NCI-H128 (cell line): ENCODE results near the gene DCTN2.
"Not testable (repeated sequence)": the region's sequence is repeated elsewhere in the genome, so short reads cannot be mapped to it uniquely, and the experiment has no call there.

ENCODE experiments used
- DNase-seq: peaks from one replicate; lab custom pipeline; 2025; ENCODE audit not compliant: unreplicated experiment; lab: John Stamatoyannopoulos, UW

DCTN2 gene

GRCh38 chr12:57529831-57530230 lies 17.2 kb downstream of the DCTN2 start:
- DNase-seq = no peak

- no peak for DNase-seq
These were observed 18.0 kb downstream of the DCTN2 start for GRCh38 chr12:57528831-57529555.

GRCh38 chr12:57528176-57528575 lies 18.8 kb downstream of the DCTN2 start:
- no peak for DNase-seq

GRCh38 chr12:57527184-57527583 lies 19.8 kb downstream of the DCTN2 start:
- DNase-seq = no peak

GRCh38 chr12:57526477-57527126 lies 20.4 kb downstream of the DCTN2 start:
- DNase-seq = no peak

GRCh38 chr12:57525615-57526383 lies 21.2 kb downstream of the DCTN2 start:
- DNase-seq = no peak

GRCh38 chr12:57524814-57525614 lies 22.0 kb downstream of the DCTN2 start:
- no peak for DNase-seq

GRCh38 chr12:57523706-57524614 lies 23.0 kb downstream of the DCTN2 start:
- DNase-seq = no peak

GRCh38 chr12:57522887-57523705 lies 23.9 kb downstream of the DCTN2 start:
- no peak for DNase-seq

GRCh38 chr12:57522011-57522886 lies 24.7 kb downstream of the DCTN2 start, which contains the start of gene MBD6:
MBD6 (plus strand) TSS chr12:57522824; CDS start chr12:57524304, 1,480 bp downstream.
- peak; percentile 71 for DNase-seq

- DNase-seq = no peak
These were observed 25.4 kb downstream of the DCTN2 start for GRCh38 chr12:57521525-57522010.

GRCh38 chr12:57520053-57520818 lies 26.8 kb downstream of the DCTN2 start, which contains the start of gene DDIT3:
DDIT3 (minus strand) TSS chr12:57520514; CDS start chr12:57517406, 3,108 bp downstream.
- peak; percentile 98 for DNase-seq

- DNase-seq = no peak
These were observed 27.3 kb downstream of the DCTN2 start for GRCh38 chr12:57519796-57520052.

GRCh38 chr12:57518920-57519795 lies 27.8 kb downstream of the DCTN2 start:
- DNase-seq = no peak

- no peak for DNase-seq
These were observed 28.6 kb downstream of the DCTN2 start for GRCh38 chr12:57518176-57518919.

GRCh38 chr12:57517718-57518117 lies 29.3 kb downstream of the DCTN2 start:
- not testable (repeated sequence) for DNase-seq
